Measurements from ENCODE around the gene MAPK7.

DNA sequence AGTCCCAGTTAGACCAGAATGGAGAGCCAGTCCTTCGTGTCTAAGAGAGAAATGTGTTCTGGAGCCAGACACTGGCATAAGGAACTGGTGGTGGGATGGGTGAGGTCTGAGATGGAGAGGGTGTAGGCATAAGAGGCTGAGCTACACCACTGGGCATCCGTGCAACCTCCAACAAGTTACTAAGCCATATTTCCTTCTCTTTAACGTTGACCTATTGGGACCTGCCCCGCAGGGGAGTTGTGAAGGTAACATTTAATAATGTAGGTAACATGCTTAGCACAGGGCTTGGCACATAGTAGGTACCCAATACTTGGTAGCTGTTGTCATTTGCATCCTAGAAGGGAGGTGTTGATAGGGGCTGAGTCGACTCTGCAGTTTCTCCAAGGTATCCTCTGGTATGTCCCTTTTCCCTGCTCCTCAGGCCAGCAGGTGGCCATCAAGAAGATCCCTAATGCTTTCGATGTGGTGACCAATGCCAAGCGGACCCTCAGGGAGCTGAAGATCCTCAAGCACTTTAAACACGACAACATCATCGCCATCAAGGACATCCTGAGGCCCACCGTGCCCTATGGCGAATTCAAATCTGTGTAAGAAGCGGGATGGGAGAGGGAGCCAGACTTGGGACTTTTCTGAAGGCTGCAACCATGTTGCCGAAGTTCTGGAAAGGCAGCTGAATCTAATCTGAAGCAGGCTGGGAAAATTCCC, 1.2 kb downstream of the MAPK7 start:
- TF ChIP-seq POLR2AphosphoS5 (IDR thresholded peaks at IDR 0.05; ENCODE audit: borderline replicate concordance, low read depth, low read length) = no peak; the same call in 1 of the 2 replicates
- no peak for TF ChIP-seq EZH2 (IDR thresholded peaks at IDR 0.05)
- no peak for TF ChIP-seq FOXP2 (optimal IDR thresholded peaks at IDR 0.05; ENCODE audit: control extremely low read depth, extremely low read length, insufficient read depth)
